ENCODE results near the gene SSU72. TPM values are rescaled to one million over a fixed set of nuclear protein-coding genes. Genes with fewer than 3 reads are reported as not detected.

SSU72 gene
- total RNA-seq, 1 experiment from 2014 or later = 145 TPM

DNA sequence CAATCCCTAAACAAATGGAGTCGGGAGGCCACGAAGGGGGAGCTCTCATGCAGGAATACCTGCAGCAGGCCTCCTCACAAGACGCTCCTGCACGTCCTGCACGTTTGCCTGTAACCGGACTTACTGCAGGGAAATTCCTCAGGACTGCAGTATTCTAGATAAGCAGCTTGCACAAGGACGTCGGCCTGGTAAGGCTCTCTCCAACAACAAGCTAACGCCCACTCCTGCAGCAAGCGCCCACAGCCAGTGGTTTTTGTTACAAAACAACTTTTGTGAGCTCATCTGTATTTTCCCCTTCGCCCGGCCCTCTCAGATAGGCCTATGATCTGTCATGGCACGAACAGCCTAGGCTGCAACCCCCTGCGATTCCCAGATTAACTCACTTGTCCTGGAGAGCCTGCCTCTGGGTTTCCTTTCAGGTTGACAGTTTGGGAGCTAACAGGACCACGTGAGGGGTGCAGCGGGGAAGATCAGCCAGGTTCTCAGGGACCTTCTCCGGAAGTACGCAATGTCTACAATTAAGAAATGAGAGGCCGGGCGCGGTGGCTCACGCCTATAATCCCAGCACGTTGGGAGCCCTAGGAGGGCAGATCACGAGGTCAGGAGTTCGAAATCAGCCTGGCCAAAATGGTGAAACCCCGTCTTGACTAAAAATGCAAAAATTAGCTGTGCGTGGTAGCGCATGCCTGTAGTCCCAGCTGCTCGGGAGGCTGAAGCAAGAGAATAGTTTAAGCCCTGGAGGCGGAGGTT lies 39.7 kb upstream of the SSU72 start:
- POLR2A ChIA-PET (ENCODE audit: unreplicated experiment) = interaction anchor here (0.6 kb wide), 2 partner anchors 8 to 43 kb away, joined by 7 to 17 read pairs; no protein-coding TSS in a partner anchor
- intact Hi-C loops (cut with micrococcal nuclease; ENCODE audit: unreplicated experiment) = no loop called here
- CTCF ChIA-PET = no interaction called here
- Histone ChIP-seq H3K36me3 (ENCODE audit: low read depth) (no peaks in the 10 kb centered on the region), H3K27me3 (ENCODE audit: insufficient read depth, low read depth) (no peaks in the 10 kb centered on the region), H3F3A (ENCODE audit: insufficient read depth, low read depth) (peaks cover 16% of the 10 kb centered on the region; the same call in 1 of the 2 replicates), H3K4me1 (replicated peaks; ENCODE audit: insufficient read depth) (peaks cover 21% of the 10 kb centered on the region), H3K79me2 (ENCODE audit: low read depth) (peaks cover 29% of the 10 kb centered on the region), H3K27ac (no peak overlapping the region), H2AFZ (peak overlapping the region; percentile 75), H3K4me2 (peak overlapping the region; percentile 96), H3K9me2 (ENCODE audit: insufficient read depth) (no peaks in the 10 kb centered on the region), H4K20me1 (ENCODE audit: insufficient read depth) (peaks cover 14% of the 10 kb centered on the region), H3K9me3 (ENCODE audit: insufficient read depth, low read depth) (no peaks in the 10 kb centered on the region), H3K4me3 (peak overlapping the region; percentile 79)
- TF ChIP-seq, protein P1, sequence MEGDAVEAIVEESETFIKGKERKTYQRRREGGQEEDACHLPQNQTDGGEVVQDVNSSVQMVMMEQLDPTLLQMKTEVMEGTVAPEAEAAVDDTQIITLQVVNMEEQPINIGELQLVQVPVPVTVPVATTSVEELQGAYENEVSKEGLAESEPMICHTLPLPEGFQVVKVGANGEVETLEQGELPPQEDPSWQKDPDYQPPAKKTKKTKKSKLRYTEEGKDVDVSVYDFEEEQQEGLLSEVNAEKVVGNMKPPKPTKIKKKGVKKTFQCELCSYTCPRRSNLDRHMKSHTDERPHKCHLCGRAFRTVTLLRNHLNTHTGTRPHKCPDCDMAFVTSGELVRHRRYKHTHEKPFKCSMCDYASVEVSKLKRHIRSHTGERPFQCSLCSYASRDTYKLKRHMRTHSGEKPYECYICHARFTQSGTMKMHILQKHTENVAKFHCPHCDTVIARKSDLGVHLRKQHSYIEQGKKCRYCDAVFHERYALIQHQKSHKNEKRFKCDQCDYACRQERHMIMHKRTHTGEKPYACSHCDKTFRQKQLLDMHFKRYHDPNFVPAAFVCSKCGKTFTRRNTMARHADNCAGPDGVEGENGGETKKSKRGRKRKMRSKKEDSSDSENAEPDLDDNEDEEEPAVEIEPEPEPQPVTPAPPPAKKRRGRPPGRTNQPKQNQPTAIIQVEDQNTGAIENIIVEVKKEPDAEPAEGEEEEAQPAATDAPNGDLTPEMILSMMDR (conservative IDR thresholded peaks at IDR 0.05) = no peak
- no peak for TF ChIP-seq EZH2 (IDR thresholded peaks at IDR 0.05; ENCODE audit: low read depth)
- DNase-seq = peak; percentile 17 to 51
- TSS peak; percentile 62 for BruUV-seq (replicated peaks)

DNA sequence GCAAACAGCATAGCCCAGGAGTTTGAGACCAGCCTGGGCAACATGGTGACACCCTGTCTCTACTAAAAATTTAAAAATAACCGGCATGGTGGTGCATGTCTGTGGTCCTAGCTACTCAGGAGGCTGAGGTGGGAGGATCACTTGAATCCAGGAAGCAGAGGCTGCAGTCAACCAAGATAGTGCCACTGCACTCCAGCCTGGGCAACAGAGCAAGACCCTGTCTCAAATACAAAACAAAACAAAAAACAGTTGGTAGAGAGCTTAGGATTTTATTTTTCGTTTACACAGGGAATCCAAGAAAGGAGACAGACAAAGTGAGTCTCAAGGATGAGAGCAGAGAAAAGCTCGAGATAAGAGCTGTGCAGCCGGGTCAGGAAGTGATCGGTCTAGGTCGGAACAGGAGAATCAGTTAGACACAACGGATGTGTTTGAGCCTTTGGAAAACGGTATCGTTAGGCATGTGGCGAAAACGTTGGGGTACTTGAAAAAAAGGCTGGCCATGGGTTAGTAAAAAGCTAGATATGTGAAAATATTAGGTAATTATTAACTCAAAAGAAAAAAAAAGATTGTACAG lies 38.9 kb upstream of the SSU72 start:
- intact Hi-C loops (cut with micrococcal nuclease; ENCODE audit: unreplicated experiment) = no loop called here
- ChIA-PET POLR2A (ENCODE audit: unreplicated experiment) (no interaction called here), CTCF (no interaction called here)
- no peak for TF ChIP-seq EZH2 (IDR thresholded peaks at IDR 0.05; ENCODE audit: low read depth)
- TF ChIP-seq, protein P1 (conservative IDR thresholded peaks at IDR 0.05) = no peak
- Histone ChIP-seq H3K9me3 (ENCODE audit: insufficient read depth, low read depth) (no peaks in the 10 kb centered on the region), H3K79me2 (ENCODE audit: low read depth) (peaks cover 29% of the 10 kb centered on the region), H3K36me3 (ENCODE audit: low read depth) (no peaks in the 10 kb centered on the region), H3K9me2 (ENCODE audit: insufficient read depth) (no peaks in the 10 kb centered on the region), H3K4me3 (peak overlapping the region; percentile 79; the same call in 1 of the 2 replicates), H3K27me3 (ENCODE audit: insufficient read depth, low read depth) (no peaks in the 10 kb centered on the region), H3K4me2 (peak overlapping the region; percentile 96), H3F3A (ENCODE audit: insufficient read depth, low read depth) (peaks cover 16% of the 10 kb centered on the region; the same call in 1 of the 2 replicates), H2AFZ (no peak overlapping the region), H4K20me1 (ENCODE audit: insufficient read depth) (peaks cover 14% of the 10 kb centered on the region), H3K27ac (no peak overlapping the region), H3K4me1 (replicated peaks; ENCODE audit: insufficient read depth) (peaks cover 21% of the 10 kb centered on the region)
- no TSS peak for BruUV-seq (replicated peaks)
- DNase-seq = no peak

DNA sequence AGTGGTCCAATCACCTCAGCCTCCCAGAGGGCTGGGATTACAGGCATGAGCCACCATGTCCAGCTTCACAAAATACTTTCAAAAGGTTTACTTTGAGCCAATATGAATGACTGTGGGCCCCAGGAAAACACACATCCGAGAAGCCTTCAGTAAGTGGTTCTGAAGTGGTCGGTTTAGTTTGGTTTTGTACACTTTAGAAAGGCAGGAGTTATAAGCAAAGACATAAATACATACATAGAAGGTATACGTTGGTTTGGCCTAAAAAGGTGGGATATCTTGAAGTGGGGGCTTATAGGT lies 37.4 kb upstream of the SSU72 start:
- intact Hi-C loops (cut with micrococcal nuclease; ENCODE audit: unreplicated experiment) = no loop called here
- BruUV-seq (replicated peaks) = no TSS peak
- Histone ChIP-seq H3K9me2 (ENCODE audit: insufficient read depth) (no peaks in the 10 kb centered on the region), H3F3A (ENCODE audit: insufficient read depth, low read depth) (peaks cover 12% of the 10 kb centered on the region; the same call in 1 of the 2 replicates), H2AFZ (no peak overlapping the region), H3K79me2 (ENCODE audit: low read depth) (peaks cover 29% of the 10 kb centered on the region), H3K4me3 (no peak overlapping the region), H3K36me3 (ENCODE audit: low read depth) (no peaks in the 10 kb centered on the region), H3K27ac (no peak overlapping the region), H3K4me2 (no peak overlapping the region), H3K4me1 (replicated peaks; ENCODE audit: insufficient read depth) (peaks cover 18% of the 10 kb centered on the region), H3K27me3 (ENCODE audit: insufficient read depth, low read depth) (no peaks in the 10 kb centered on the region), H3K9me3 (ENCODE audit: insufficient read depth, low read depth) (no peaks in the 10 kb centered on the region), H4K20me1 (ENCODE audit: insufficient read depth) (peaks cover 14% of the 10 kb centered on the region)
- ChIA-PET POLR2A (ENCODE audit: unreplicated experiment) (interaction anchor here (0.7 kb wide), 1 partner anchor 33 kb away, joined by 10 read pairs; no protein-coding TSS in a partner anchor), CTCF (no interaction called here)
- TF ChIP-seq EZH2 (IDR thresholded peaks at IDR 0.05; ENCODE audit: low read depth) = no peak
- TF ChIP-seq, protein P1 (conservative IDR thresholded peaks at IDR 0.05) = no peak
- DNase-seq = no peak
